Spleen (tissue), 7 donors: Measurements from ENCODE around the gene DSTYK.

Experiments used
- POLR2AphosphoS5 ChIP-seq, 3 donors: sonication (generic); formaldehyde crosslinking; IDR thresholded peaks; one replicate each; pipeline ENCODE4 v1.5.1; 2017; ENCODE audit warnings: antibody characterized with exemption in 3 of 3
- TF ChIP-seq, protein P1 (sequence below), 11 experiments: fragments of 200-600 bp in 7 of 11; fragments of 450-650 bp in 4 of 11; sonication (generic) in 4 of 11; IDR thresholded peaks in 8 of 11; conservative IDR thresholded peaks in 3 of 11; 1 replicate in 7 of 11; 2 replicates in 4 of 11; pipeline versions ENCODE4 v1.4.0 to v1.8.0; 2016 to 2021; ENCODE audit warnings: antibody characterized with exemption in 11 of 11, inconsistent platforms in 4 of 11, mild to moderate bottlenecking in 1 of 11
- donor health status: DM: no; HTN: no; CAD: no; lungs with moderate emphysema.
- donor health status: DM: no; HTN: no; CAD: no.
- donor health status: DM: no; HTN: no; CAD: no.

DNA sequence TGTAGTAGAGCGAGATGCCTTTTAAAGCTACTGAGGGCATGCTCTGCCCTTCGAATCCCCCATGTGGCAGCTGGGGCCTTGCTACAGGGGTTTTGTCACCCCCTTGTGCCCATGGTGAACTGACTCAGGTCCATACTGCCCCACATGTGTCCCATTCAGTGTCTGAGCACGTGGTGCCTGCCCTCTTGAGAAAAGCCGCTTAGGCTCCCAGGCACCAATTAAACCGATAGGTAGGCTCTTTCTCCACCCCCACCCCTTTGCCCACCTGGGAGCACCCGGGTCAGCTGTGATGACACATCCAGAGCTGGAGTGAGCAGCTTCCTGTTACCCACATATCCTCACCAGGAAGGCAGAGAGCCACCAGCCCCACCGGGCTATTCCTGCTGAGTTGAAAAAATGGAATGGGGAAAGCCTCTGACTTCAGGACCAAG is 46.8 kb upstream of the DSTYK start:
- TF ChIP-seq POLR2AphosphoS5 (IDR thresholded peaks at IDR 0.05), result no peak
- TF ChIP-seq, protein P1, sequence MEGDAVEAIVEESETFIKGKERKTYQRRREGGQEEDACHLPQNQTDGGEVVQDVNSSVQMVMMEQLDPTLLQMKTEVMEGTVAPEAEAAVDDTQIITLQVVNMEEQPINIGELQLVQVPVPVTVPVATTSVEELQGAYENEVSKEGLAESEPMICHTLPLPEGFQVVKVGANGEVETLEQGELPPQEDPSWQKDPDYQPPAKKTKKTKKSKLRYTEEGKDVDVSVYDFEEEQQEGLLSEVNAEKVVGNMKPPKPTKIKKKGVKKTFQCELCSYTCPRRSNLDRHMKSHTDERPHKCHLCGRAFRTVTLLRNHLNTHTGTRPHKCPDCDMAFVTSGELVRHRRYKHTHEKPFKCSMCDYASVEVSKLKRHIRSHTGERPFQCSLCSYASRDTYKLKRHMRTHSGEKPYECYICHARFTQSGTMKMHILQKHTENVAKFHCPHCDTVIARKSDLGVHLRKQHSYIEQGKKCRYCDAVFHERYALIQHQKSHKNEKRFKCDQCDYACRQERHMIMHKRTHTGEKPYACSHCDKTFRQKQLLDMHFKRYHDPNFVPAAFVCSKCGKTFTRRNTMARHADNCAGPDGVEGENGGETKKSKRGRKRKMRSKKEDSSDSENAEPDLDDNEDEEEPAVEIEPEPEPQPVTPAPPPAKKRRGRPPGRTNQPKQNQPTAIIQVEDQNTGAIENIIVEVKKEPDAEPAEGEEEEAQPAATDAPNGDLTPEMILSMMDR (IDR thresholded peaks at IDR 0.05 in 8 of 11, conservative IDR thresholded peaks at IDR 0.05 in 3 of 11), result no peak
